ENCODE measurements around the gene YEATS4. TPM values are rescaled to one million over a fixed set of nuclear protein-coding genes. Genes with fewer than 3 reads are reported as not detected.

The YEATS4 gene
- total RNA-seq, 1 experiment from 2014 or later: 37.1 TPM

DNA sequence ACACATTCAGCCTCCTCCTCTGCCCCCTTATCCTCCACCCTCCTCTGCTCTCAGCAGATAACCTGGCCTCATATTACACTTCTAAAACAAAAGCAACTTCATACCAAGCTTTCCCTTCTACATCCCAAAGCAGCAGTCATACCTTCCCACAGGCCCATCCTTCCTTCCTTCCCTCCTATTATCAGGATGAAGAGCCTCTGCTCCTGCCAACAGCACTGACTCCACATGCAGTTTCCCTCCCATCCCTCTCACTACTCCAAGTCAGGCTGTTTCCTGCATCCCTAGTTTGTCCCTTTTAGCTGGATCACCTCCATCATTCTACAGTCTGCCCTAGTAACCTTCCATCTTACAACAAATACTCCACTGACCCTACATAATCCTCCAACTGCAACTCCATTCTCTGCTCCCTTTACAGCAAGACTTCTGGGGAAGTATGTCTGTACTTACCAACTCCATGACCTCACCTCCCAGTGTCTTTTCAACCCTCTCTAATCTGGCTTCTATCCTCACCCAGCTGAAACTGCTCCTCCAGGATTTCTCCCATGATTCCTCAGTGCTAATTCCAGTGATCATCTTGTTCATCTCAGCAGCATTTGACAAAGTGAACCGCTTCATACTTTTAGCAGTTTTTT lies 4.9 kb upstream of the YEATS4 start:
- Mint-ChIP-seq H3K4me1 (peaks cover 19% of the 10 kb centered on the region), H3K36me3 (no peaks in the 10 kb centered on the region), H3K27me3 (ENCODE audit: low read depth) (no peaks in the 10 kb centered on the region), H3K27ac (peak overlapping the region; percentile 2; the same call in 1 of the 2 replicates), H3K4me3 (no peak overlapping the region), H3K9me3 (no peaks in the 10 kb centered on the region)
- ChIA-PET CTCF (no interaction called here), POLR2A (no interaction called here)
- TF ChIP-seq GRHL2 (CRISPR knock-in tag; IDR thresholded peaks at IDR 0.05; ENCODE audit: insufficient replicate concordance, severe bottlenecking): no peak
- peak; percentile 46 for TF ChIP-seq GABPB1 (CRISPR knock-in tag; IDR thresholded peaks at IDR 0.05)
- TF ChIP-seq, protein P1, sequence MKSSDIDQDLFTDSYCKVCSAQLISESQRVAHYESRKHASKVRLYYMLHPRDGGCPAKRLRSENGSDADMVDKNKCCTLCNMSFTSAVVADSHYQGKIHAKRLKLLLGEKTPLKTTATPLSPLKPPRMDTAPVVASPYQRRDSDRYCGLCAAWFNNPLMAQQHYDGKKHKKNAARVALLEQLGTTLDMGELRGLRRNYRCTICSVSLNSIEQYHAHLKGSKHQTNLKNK (CRISPR knock-in tag; IDR thresholded peaks at IDR 0.05): no peak
- TF ChIP-seq, protein P2, sequence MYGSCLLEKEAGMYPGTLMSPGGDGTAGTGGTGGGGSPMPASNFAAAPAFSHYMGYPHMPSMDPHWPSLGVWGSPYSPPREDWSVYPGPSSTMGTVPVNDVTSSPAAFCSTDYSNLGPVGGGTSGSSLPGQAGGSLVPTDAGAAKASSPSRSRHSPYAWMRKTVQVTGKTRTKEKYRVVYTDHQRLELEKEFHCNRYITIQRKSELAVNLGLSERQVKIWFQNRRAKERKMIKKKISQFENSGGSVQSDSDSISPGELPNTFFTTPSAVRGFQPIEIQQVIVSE (CRISPR knock-in tag; IDR thresholded peaks at IDR 0.05; ENCODE audit: borderline replicate concordance): no peak
- TF ChIP-seq, protein P3, sequence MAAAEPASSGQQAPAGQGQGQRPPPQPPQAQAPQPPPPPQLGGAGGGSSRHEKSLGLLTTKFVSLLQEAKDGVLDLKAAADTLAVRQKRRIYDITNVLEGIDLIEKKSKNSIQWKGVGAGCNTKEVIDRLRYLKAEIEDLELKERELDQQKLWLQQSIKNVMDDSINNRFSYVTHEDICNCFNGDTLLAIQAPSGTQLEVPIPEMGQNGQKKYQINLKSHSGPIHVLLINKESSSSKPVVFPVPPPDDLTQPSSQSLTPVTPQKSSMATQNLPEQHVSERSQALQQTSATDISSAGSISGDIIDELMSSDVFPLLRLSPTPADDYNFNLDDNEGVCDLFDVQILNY (CRISPR knock-in tag; IDR thresholded peaks at IDR 0.05): no peak
- TF ChIP-seq PRRX2 (CRISPR knock-in tag; IDR thresholded peaks at IDR 0.05): no peak
- DNase-seq (ENCODE audit: low spot score): no peak
- ATAC-seq: peak; percentile 25

DNA sequence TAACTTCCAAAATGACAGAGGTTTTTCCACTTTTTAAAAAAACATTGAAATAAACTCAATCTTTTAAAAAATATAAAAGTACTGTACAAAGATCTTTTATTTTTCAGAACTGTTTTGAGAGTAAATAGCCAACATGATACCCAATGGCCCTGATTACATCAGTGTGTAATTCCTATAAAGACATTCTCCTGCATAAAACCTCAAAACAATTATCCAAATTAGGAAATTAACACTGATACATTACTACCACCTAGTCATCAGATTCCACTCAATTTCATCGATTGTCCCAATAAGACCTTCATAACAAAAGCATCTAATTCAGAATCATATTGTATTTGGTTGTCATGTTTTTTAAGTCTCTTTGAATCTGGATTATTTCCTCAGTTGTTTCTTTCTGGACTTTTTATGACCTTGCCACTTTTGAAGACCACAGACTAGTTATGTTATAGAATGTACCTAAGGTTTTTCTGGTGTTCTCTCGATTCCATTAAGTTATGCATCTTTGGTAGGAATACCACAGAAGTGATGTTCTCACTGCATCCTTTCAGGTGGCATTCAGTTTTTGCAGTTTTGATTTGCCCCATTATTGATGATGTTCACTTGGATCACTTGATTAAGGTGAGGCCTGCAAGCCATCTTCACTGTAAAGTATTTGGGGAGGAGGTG lies 4.0 kb upstream of the YEATS4 start:
- DNase-seq (ENCODE audit: low spot score): no peak
- Mint-ChIP-seq H3K27me3 (ENCODE audit: low read depth) (no peaks in the 10 kb centered on the region), H3K9me3 (no peaks in the 10 kb centered on the region), H3K36me3 (no peaks in the 10 kb centered on the region), H3K27ac (no peak overlapping the region), H3K4me1 (peaks cover 23% of the 10 kb centered on the region), H3K4me3 (no peak overlapping the region)
- TF ChIP-seq ZNF219 (CRISPR knock-in tag; IDR thresholded peaks at IDR 0.05; ENCODE audit: borderline replicate concordance) (no peak), SOX15 (CRISPR knock-in tag; IDR thresholded peaks at IDR 0.05) (no peak), IRF2 (CRISPR knock-in tag; IDR thresholded peaks at IDR 0.05; ENCODE audit: borderline replicate concordance, low read depth) (no peak), ZNF317 (CRISPR knock-in tag; IDR thresholded peaks at IDR 0.05; ENCODE audit: borderline replicate concordance, low read depth) (no peak), NR2C2 (CRISPR knock-in tag; IDR thresholded peaks at IDR 0.05) (no peak), TP53 (CRISPR knock-in tag; IDR thresholded peaks at IDR 0.05) (no peak)
- TF ChIP-seq, protein P4, sequence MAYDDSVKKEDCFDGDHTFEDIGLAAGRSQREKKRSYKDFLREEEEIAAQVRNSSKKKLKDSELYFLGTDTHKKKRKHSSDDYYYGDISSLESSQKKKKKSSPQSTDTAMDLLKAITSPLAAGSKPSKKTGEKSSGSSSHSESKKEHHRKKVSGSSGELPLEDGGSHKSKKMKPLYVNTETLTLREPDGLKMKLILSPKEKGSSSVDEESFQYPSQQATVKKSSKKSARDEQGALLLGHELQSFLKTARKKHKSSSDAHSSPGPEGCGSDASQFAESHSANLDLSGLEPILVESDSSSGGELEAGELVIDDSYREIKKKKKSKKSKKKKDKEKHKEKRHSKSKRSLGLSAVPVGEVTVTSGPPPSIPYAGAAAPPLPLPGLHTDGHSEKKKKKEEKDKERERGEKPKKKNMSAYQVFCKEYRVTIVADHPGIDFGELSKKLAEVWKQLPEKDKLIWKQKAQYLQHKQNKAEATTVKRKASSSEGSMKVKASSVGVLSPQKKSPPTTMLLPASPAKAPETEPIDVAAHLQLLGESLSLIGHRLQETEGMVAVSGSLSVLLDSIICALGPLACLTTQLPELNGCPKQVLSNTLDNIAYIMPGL (CRISPR knock-in tag; IDR thresholded peaks at IDR 0.05): no peak
- TF ChIP-seq, protein P5, sequence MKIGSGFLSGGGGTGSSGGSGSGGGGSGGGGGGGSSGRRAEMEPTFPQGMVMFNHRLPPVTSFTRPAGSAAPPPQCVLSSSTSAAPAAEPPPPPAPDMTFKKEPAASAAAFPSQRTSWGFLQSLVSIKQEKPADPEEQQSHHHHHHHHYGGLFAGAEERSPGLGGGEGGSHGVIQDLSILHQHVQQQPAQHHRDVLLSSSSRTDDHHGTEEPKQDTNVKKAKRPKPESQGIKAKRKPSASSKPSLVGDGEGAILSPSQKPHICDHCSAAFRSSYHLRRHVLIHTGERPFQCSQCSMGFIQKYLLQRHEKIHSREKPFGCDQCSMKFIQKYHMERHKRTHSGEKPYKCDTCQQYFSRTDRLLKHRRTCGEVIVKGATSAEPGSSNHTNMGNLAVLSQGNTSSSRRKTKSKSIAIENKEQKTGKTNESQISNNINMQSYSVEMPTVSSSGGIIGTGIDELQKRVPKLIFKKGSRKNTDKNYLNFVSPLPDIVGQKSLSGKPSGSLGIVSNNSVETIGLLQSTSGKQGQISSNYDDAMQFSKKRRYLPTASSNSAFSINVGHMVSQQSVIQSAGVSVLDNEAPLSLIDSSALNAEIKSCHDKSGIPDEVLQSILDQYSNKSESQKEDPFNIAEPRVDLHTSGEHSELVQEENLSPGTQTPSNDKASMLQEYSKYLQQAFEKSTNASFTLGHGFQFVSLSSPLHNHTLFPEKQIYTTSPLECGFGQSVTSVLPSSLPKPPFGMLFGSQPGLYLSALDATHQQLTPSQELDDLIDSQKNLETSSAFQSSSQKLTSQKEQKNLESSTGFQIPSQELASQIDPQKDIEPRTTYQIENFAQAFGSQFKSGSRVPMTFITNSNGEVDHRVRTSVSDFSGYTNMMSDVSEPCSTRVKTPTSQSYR (CRISPR knock-in tag; IDR thresholded peaks at IDR 0.05): no peak
- TF ChIP-seq, protein P1 (CRISPR knock-in tag; IDR thresholded peaks at IDR 0.05): no peak
- TF ChIP-seq, protein P6, sequence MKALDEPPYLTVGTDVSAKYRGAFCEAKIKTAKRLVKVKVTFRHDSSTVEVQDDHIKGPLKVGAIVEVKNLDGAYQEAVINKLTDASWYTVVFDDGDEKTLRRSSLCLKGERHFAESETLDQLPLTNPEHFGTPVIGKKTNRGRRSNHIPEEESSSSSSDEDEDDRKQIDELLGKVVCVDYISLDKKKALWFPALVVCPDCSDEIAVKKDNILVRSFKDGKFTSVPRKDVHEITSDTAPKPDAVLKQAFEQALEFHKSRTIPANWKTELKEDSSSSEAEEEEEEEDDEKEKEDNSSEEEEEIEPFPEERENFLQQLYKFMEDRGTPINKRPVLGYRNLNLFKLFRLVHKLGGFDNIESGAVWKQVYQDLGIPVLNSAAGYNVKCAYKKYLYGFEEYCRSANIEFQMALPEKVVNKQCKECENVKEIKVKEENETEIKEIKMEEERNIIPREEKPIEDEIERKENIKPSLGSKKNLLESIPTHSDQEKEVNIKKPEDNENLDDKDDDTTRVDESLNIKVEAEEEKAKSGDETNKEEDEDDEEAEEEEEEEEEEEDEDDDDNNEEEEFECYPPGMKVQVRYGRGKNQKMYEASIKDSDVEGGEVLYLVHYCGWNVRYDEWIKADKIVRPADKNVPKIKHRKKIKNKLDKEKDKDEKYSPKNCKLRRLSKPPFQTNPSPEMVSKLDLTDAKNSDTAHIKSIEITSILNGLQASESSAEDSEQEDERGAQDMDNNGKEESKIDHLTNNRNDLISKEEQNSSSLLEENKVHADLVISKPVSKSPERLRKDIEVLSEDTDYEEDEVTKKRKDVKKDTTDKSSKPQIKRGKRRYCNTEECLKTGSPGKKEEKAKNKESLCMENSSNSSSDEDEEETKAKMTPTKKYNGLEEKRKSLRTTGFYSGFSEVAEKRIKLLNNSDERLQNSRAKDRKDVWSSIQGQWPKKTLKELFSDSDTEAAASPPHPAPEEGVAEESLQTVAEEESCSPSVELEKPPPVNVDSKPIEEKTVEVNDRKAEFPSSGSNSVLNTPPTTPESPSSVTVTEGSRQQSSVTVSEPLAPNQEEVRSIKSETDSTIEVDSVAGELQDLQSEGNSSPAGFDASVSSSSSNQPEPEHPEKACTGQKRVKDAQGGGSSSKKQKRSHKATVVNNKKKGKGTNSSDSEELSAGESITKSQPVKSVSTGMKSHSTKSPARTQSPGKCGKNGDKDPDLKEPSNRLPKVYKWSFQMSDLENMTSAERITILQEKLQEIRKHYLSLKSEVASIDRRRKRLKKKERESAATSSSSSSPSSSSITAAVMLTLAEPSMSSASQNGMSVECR (CRISPR knock-in tag; IDR thresholded peaks at IDR 0.05; ENCODE audit: borderline replicate concordance): no peak
- ChIA-PET POLR2A (no interaction called here), CTCF (no interaction called here)
- ATAC-seq: no peak
